ENCODE measurements around the gene HUWE1. TPM values are rescaled to one million over a fixed set of nuclear protein-coding genes. Genes with fewer than 3 reads are reported as not detected.

HUWE1 gene
- total RNA-seq, 1 experiment from 2014 or later, result 231 TPM

DNA sequence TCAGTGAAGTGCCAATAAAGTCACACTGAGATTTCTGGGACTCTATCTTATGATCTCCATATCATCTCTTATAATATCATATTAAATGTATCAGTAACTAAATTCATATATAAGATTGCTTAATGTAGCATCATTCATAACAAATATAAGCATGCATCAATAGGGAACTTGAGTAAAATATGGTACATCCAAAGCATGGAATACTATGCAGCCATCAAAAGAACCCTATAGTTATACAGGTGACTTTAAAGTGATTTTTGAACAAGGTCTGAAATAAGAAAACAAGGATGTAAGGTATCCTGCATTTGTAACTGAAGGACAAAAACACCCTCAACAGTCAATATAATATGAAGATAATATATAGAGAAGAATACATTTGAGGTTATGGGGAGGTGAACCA lies 47.3 kb downstream of the HUWE1 start:
- DNase-seq (ENCODE audit: low read depth, low spot score) (no peak), ATAC-seq (no peak)
- in situ Hi-C loops (cut with HindIII; ENCODE audit: low pct_unique_long_range_greater_than_20kb, low sequenced_read_pairs) (no loop called here), intact Hi-C loops (cut with micrococcal nuclease; ENCODE audit: unreplicated experiment) (no loop called here)
- Histone ChIP-seq H3K36me3 (ENCODE audit: control insufficient read depth, insufficient read depth, low read length) (peaks cover 46% of the 10 kb centered on the region), H3K27me3 (ENCODE audit: control insufficient read depth, insufficient read depth, low read length) (no peaks in the 10 kb centered on the region), H3K9me3 (ENCODE audit: control insufficient read depth, insufficient read depth, low read depth, low read length) (no peaks in the 10 kb centered on the region), H3K4me1 (ENCODE audit: control insufficient read depth, insufficient read depth, low read length) (no peaks in the 10 kb centered on the region), H3K4me3 (ENCODE audit: low read depth in 2 of 2, low read length in 2 of 2) (no peak overlapping the region), H3K27ac (ENCODE audit: low read length) (no peak overlapping the region)
- BruUV-seq (replicated peaks), result no TSS peak
- TF ChIP-seq SIN3A (IDR thresholded peaks at IDR 0.05; ENCODE audit: borderline replicate concordance, insufficient read depth, low read depth, low read length) (no peak), TCF7L2 (IDR thresholded peaks at IDR 0.05; ENCODE audit: low read depth, low read length) (no peak), CTCF (IDR thresholded peaks at IDR 0.05) (no peak), POLR2AphosphoS5 (IDR thresholded peaks at IDR 0.05; ENCODE audit: low read depth, low read length) (no peak), REST (IDR thresholded peaks at IDR 0.05; ENCODE audit: insufficient read depth in 1 of 2, low read depth in 2 of 2, low read length in 1 of 2) (no peak)
- POLR2A ChIA-PET, result no interaction called here
- CTCF ChIA-PET, result no interaction called here

DNA sequence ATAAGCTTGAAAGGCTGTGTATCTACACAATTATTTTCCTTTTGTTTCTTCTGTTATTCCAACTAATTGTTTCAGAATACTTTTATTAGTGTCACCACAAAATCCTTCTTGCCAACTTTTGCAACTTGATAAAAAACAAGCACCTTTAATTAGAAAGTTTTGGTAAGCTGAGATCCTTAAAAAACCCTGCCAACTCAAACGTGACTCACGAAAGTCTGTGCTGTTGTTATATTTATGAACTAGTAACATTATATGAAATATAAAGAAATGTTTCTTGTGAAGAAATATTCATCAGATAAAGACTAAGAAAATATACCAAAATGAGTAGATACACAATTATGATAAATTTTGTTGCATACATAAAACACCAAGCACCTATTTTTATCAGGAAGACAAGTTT lies 49.0 kb downstream of the HUWE1 start:
- ChIA-PET POLR2A (no interaction called here), CTCF (no interaction called here)
- no peak for DNase-seq (ENCODE audit: low read depth, low spot score)
- Histone ChIP-seq H3K4me1 (ENCODE audit: control insufficient read depth, insufficient read depth, low read length) (no peaks in the 10 kb centered on the region), H3K9me3 (ENCODE audit: control insufficient read depth, insufficient read depth, low read depth, low read length) (no peaks in the 10 kb centered on the region), H3K4me3 (ENCODE audit: low read depth in 2 of 2, low read length in 2 of 2) (no peak overlapping the region), H3K27me3 (ENCODE audit: control insufficient read depth, insufficient read depth, low read length) (no peaks in the 10 kb centered on the region), H3K27ac (ENCODE audit: low read length) (no peak overlapping the region), H3K36me3 (ENCODE audit: control insufficient read depth, insufficient read depth, low read length) (peaks cover 45% of the 10 kb centered on the region)
- in situ Hi-C loops (cut with HindIII; ENCODE audit: low pct_unique_long_range_greater_than_20kb, low sequenced_read_pairs), result no loop called here
- no TSS peak for BruUV-seq (replicated peaks)
- TF ChIP-seq SIN3A (IDR thresholded peaks at IDR 0.05; ENCODE audit: borderline replicate concordance, insufficient read depth, low read depth, low read length), result no peak
- TF ChIP-seq TCF7L2 (IDR thresholded peaks at IDR 0.05; ENCODE audit: low read depth, low read length), result no peak
- TF ChIP-seq POLR2AphosphoS5 (IDR thresholded peaks at IDR 0.05; ENCODE audit: low read depth, low read length), result no peak
- TF ChIP-seq CTCF (IDR thresholded peaks at IDR 0.05), result no peak
- TF ChIP-seq REST (IDR thresholded peaks at IDR 0.05; ENCODE audit: insufficient read depth in 1 of 2, low read depth in 2 of 2, low read length in 1 of 2), result no peak
- ATAC-seq, result no peak
- intact Hi-C loops (cut with micrococcal nuclease; ENCODE audit: unreplicated experiment), result no loop called here
